Measurements from ENCODE around the gene XPO5.

DNA sequence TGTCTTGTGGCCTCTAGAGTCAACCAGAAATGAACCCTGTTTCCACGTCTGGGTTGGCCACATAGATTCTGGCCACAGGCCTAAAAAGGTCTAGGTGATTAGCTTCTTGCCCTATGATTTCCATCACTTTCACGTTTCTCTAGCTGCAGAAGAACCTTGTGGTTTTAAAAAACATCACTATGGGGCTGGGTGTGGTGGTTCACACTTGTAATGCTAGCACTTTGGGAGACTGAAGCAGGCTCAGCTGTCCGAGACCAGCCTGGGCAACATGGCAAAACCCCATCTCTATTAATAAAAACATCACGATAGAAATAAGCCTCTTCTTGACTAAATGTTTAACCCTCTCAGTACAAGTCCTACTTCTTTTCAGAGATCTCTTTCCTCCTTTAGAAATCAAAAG, 31.4 kb downstream of the XPO5 start:
- TF ChIP-seq, protein P1, sequence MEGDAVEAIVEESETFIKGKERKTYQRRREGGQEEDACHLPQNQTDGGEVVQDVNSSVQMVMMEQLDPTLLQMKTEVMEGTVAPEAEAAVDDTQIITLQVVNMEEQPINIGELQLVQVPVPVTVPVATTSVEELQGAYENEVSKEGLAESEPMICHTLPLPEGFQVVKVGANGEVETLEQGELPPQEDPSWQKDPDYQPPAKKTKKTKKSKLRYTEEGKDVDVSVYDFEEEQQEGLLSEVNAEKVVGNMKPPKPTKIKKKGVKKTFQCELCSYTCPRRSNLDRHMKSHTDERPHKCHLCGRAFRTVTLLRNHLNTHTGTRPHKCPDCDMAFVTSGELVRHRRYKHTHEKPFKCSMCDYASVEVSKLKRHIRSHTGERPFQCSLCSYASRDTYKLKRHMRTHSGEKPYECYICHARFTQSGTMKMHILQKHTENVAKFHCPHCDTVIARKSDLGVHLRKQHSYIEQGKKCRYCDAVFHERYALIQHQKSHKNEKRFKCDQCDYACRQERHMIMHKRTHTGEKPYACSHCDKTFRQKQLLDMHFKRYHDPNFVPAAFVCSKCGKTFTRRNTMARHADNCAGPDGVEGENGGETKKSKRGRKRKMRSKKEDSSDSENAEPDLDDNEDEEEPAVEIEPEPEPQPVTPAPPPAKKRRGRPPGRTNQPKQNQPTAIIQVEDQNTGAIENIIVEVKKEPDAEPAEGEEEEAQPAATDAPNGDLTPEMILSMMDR (IDR thresholded peaks at IDR 0.05) = no peak
- TF ChIP-seq POLR2A (IDR thresholded peaks at IDR 0.05) = no peak
